Sigmoid colon (tissue), 3 donors: ENCODE data around the gene RCOR1.

ENCODE experiments used
- POLR2A ChIP-seq, 2 donors: fragments of 450-650 bp; IDR thresholded peaks; one replicate each; pipeline ENCODE4 v1.6.1; 2016; ENCODE audit warnings: antibody characterized with exemption in 2 of 2, mild to moderate bottlenecking in 2 of 2, moderate library complexity in 2 of 2
- TF ChIP-seq, protein P1 (sequence below), 4 experiments: fragments of 450-650 bp in 3 of 4; fragments of 200-600 bp in 1 of 4; IDR thresholded peaks; one replicate each; pipeline ENCODE4 v1.5.1; 2016 to 2019; ENCODE audit warnings: antibody characterized with exemption in 4 of 4, mild to moderate bottlenecking in 3 of 4, moderate library complexity in 2 of 4

DNA sequence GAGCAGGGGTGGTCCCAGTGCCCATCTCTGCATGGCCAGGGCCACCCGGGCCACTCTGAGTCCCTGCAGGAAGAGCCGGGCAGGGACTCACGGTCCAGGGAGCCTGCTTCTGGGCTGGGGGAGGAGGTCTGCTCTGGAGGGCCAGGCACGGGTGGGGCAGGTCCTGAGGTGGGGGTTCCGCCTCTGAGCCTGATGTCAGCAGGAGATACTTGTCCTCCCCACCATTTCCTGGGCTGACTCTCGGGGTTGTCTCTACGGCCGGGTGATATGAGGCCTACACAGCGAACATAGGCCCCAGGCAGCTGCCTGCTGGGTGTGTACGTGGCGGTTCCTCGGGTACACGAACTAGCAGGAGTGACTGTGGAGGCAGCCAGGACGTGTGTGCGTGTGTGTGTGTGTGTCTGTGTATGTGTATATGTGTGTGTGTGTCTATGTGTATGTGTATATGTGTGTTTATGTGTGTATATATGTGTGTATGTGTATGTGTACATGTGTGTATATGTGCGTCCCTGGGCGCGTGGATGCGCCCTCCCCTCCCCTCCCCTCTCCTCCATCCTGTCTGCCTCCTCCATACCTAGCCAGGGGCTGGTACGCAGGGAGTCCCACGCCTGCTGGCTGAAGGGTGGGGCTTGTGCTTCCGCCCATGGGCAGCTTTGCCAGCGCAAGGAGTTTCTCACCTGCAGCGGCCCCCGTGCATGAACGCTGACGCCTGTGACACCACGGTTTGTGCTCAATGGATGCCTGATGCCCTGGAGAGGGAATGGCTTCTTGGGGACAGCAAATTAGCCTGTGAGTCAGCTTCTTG lies 154.4 kb downstream of the RCOR1 start:
- TF ChIP-seq, protein P1, sequence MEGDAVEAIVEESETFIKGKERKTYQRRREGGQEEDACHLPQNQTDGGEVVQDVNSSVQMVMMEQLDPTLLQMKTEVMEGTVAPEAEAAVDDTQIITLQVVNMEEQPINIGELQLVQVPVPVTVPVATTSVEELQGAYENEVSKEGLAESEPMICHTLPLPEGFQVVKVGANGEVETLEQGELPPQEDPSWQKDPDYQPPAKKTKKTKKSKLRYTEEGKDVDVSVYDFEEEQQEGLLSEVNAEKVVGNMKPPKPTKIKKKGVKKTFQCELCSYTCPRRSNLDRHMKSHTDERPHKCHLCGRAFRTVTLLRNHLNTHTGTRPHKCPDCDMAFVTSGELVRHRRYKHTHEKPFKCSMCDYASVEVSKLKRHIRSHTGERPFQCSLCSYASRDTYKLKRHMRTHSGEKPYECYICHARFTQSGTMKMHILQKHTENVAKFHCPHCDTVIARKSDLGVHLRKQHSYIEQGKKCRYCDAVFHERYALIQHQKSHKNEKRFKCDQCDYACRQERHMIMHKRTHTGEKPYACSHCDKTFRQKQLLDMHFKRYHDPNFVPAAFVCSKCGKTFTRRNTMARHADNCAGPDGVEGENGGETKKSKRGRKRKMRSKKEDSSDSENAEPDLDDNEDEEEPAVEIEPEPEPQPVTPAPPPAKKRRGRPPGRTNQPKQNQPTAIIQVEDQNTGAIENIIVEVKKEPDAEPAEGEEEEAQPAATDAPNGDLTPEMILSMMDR (IDR thresholded peaks at IDR 0.05) = no peak
- TF ChIP-seq POLR2A (IDR thresholded peaks at IDR 0.05) = no peak
